CD8-positive, alpha-beta memory T cell (primary cell): ENCODE data around the gene LMBR1. TPM values are rescaled to one million over a fixed set of nuclear protein-coding genes. Genes with fewer than 3 reads are reported as not detected.

Experiments used
- polyA plus RNA-seq: library from polyadenylated mRNA; unstranded; fragments of 300-500 nt; fragmentation: Illumina TruSeq; gene quantifications from one replicate; pipeline ENCODE4 v1.2.3, GENCODE V29; 2021
- total RNA-seq, 2 experiments: library from RNA; stranded (reverse); gene quantifications; one replicate each; pipeline ENCODE4 v1.2.3, GENCODE V29; 2021

The LMBR1 gene
- total and polyA plus RNA-seq, 3 experiments from 2014 or later = 26.8 to 51.9 (median 49.2) TPM

Other genes starting within 250 kb of the LMBR1 start
- gene NOM1, start 56.5 kb upstream of the LMBR1 start, total RNA-seq = 10 to 100 TPM; 34.2 to 34.3 TPM
- gene NOM1, start 56.5 kb upstream of the LMBR1 start, polyA plus RNA-seq = 9.8 TPM
- not detected for gene MNX1, start 117.5 kb upstream of the LMBR1 start, total RNA-seq
- gene MNX1, start 117.5 kb upstream of the LMBR1 start, polyA plus RNA-seq = not detected
- 10 to 100 TPM; 81.1 to 82.7 TPM for gene UBE3C, start 245.7 kb upstream of the LMBR1 start, total RNA-seq
- gene UBE3C, start 245.7 kb upstream of the LMBR1 start, polyA plus RNA-seq = 30.7 TPM